CD4-positive, alpha-beta memory T cell (primary cell): ENCODE measurements around the gene SIN3A. TPM values are rescaled to one million over a fixed set of nuclear protein-coding genes. Genes with fewer than 3 reads are reported as not detected.

Experiments
- CTCF ChIA-PET: fragments of 350-600 bp; sonication (Branson Sonifier 250); formaldehyde crosslinking; loops from one replicate; lab custom pipeline; 2021; ENCODE audit warnings: inconsistent platforms; ENCODE audit not compliant: partially characterized antibody; lab: Charles Lee
- POLR2A ChIA-PET: fragments of 350-600 bp; sonication (Branson Sonifier 250); formaldehyde crosslinking; loops from one replicate; lab custom pipeline; 2021; ENCODE audit not compliant: partially characterized antibody; lab: Charles Lee
- DNase-seq, 5 donors: peaks; one replicate each; pipeline versions ENCODE4 v3.0.0 to v3.0.0-alpha.2; 2020 to 2022; ENCODE audit warnings: mixed read lengths in 1 of 5
- H3K27ac ChIP-seq: one replicate; pipeline ENCODE4 v1.7.0; 2013; ENCODE audit warnings: low read depth, low read length
- H3K27me3 ChIP-seq: 2 replicates; pipeline ENCODE4 v1.7.0; 2013; ENCODE audit warnings: mild to moderate bottlenecking, low read length, moderate library complexity; ENCODE audit not compliant: insufficient read depth
- H3K36me3 ChIP-seq: 2 replicates; pipeline ENCODE4 v1.7.0; 2013; ENCODE audit warnings: mild to moderate bottlenecking, low read length, moderate library complexity; ENCODE audit not compliant: insufficient read depth
- H3K4me1 ChIP-seq: 2 replicates; pipeline ENCODE4 v1.7.0; 2013; ENCODE audit warnings: mild to moderate bottlenecking, low read length, moderate library complexity; ENCODE audit not compliant: insufficient read depth
- H3K4me3 ChIP-seq, 2 donors: one replicate each; pipeline ENCODE4 v1.7.0; 2013; ENCODE audit warnings: low read length in 2 of 2, mild to moderate bottlenecking in 1 of 2
- H3K9me3 ChIP-seq, 2 donors: one replicate each; pipeline ENCODE4 v1.7.0; 2013; ENCODE audit warnings: low read length in 2 of 2, control low read depth in 1 of 2; ENCODE audit not compliant: control insufficient read depth in 1 of 2
- H3K27ac Mint-ChIP-seq, 7 donors: one replicate each; pipeline ENCODE4 v1.8.0; 2020 to 2021; ENCODE audit warnings: mixed read lengths in 7 of 7, mild to moderate bottlenecking in 6 of 7, inconsistent platforms in 3 of 7, moderate library complexity in 3 of 7
- H3K27me3 Mint-ChIP-seq, 2 donors: one replicate each; pipeline ENCODE4 v1.8.0; 2020 to 2021; ENCODE audit warnings: mixed read lengths in 2 of 2
- H3K36me3 Mint-ChIP-seq, 2 donors: one replicate each; pipeline ENCODE4 v1.8.0; 2020 to 2021; ENCODE audit warnings: mixed read lengths in 2 of 2, inconsistent platforms in 1 of 2, mild to moderate bottlenecking in 1 of 2
- H3K4me1 Mint-ChIP-seq, 4 donors: one replicate each; pipeline ENCODE4 v1.8.0; 2020 to 2021; ENCODE audit warnings: mixed read lengths in 4 of 4, mild to moderate bottlenecking in 1 of 4
- H3K4me3 Mint-ChIP-seq, 8 donors: one replicate each; pipeline ENCODE4 v1.8.0; 2020 to 2021; ENCODE audit warnings: mixed read lengths in 8 of 8, mild to moderate bottlenecking in 7 of 8, moderate library complexity in 6 of 8, inconsistent platforms in 3 of 8
- H3K9me3 Mint-ChIP-seq, 8 donors: one replicate each; pipeline ENCODE4 v1.8.0; 2020 to 2021; ENCODE audit warnings: mixed read lengths in 8 of 8, mild to moderate bottlenecking in 5 of 8, inconsistent platforms in 3 of 8, moderate library complexity in 1 of 8
- intact Hi-C: fragments of 100-400 bp; cut with micrococcal nuclease; formaldehyde crosslinking; loops from one replicate; pipeline ENCODE4 v1.15.1; 2023
- polyA plus RNA-seq, 2 donors: library from polyadenylated mRNA; unstranded; fragments of 300-500 nt; fragmentation: Illumina TruSeq; gene quantifications; one replicate each; pipeline ENCODE4 v1.2.3, GENCODE V29; 2021
- total RNA-seq, 2 experiments: library from RNA; stranded (reverse); gene quantifications; one replicate each; pipeline ENCODE4 v1.2.3, GENCODE V29; 2021

Gene SIN3A
- total and polyA plus RNA-seq, 4 experiments from 2014 or later: 7.0 to 134 (median 77.1) TPM

- CTCF ChIA-PET: interaction anchor here (0.6 to 5.6 kb wide), 6 partner anchors 11 to 185 kb away, joined by 3 to 62 read pairs (median 6); partner anchors contain the start of genes IMP3 and MAN2C1
- Histone ChIP-seq H3K4me1 (peaks cover 20% of the 10 kb centered on the region), H3K36me3 (no peaks in the 10 kb centered on the region), H3K9me3 (no peaks in the 10 kb centered on the region), H3K27me3 (no peaks in the 10 kb centered on the region), H3K27ac (peak overlapping the region; percentile 98), H3K4me3 (peak overlapping the region; percentile 76 to 86)
- H3K4me3 Mint-ChIP-seq: peak overlapping the region; percentile 92 to 98 (median 95)
- intact Hi-C loops: loop anchor here (1.0 to 10.0 kb wide), 2 partner anchors 87 to 1969 kb away; partner anchors contain the start of genes HMG20A, MAN2C1 and PEAK1
- peak; percentile 85 to 91 (median 86) for DNase-seq
- H3K27me3 Mint-ChIP-seq: peaks cover 0 to 2% of the 10 kb centered on the region in 2 donors
- H3K4me1 Mint-ChIP-seq: peaks cover 15 to 39% (median 21%) of the 10 kb centered on the region in 4 donors
- H3K36me3 Mint-ChIP-seq: peaks cover 0 to 17% of the 10 kb centered on the region in 2 donors
- peak overlapping the region; percentile 91 to 98 (median 95) for H3K27ac Mint-ChIP-seq
- H3K9me3 Mint-ChIP-seq: peaks cover 0 to 1% (median 0%) of the 10 kb centered on the region in 8 donors
- POLR2A ChIA-PET: interaction anchor here (0.6 to 7.2 kb wide), 29 partner anchors 9 to 841 kb away, joined by 3 to 222 read pairs (median 5); partner anchors contain the start of genes C15orf39, CLK3, IMP3 and MAN2C1
Observed at GRCh38 chr15:75455424-75455981, 4.0 kb upstream of the SIN3A start.

DNA sequence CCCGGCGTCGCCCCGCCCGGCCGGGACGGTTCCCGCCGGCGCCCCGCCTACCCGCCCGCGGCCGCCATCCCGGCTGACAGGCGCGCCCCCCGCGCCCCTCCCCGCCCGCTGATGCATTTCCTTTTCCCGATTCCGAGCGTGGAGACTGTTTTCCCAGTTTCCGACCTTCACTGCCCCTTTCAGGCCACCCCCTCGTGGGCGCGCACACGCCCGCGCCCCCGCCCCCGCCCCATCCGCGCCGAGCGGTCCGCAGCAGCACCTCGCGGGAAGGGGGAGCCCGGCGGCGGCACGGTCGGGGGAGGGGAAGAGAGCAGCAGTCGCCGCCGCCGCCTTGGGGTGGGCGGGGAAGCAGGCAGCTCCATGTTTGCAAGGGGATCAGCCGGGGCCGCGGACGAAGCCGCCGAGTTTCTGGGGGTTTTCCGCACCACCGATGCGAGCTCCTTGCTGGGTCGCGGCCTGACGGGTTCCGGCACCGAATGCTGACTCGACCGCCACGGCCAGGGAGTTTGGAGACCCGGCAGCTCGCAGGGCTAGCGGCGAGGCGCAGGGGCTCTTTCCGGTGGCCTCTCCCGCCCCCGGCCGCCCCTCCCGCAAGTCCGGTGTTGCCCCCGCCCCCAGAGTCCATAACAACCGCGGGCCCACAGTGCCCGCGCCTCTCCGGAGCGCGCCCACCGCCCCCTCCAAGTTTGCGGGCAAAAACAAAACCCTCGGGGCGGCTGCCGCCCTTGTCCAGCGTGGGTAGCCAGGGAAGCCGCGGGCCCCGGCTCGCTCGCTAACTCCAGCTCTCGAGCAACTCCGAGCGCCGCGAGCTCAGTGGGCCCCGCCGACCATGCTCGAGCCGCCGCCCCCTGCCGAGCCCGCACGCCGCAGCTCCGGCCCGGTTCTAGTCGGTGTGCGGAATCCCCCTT, 3.2 kb upstream of the SIN3A start:
- Histone ChIP-seq H3K9me3 (no peaks in the 10 kb centered on the region), H3K27ac (peak overlapping the region; percentile 98), H3K27me3 (no peaks in the 10 kb centered on the region), H3K36me3 (no peaks in the 10 kb centered on the region), H3K4me1 (peaks cover 28% of the 10 kb centered on the region), H3K4me3 (peak overlapping the region; percentile 76 to 86)
- Mint-ChIP-seq H3K4me1 (peaks cover 21 to 47% (median 28%) of the 10 kb centered on the region in 4 donors), H3K4me3 (peak overlapping the region; percentile 92 to 98 (median 95)), H3K9me3 (peaks cover 0 to 1% (median 0%) of the 10 kb centered on the region in 8 donors), H3K36me3 (peaks cover 0 to 20% of the 10 kb centered on the region in 2 donors), H3K27ac (peak overlapping the region; percentile 67 to 98 (median 93)), H3K27me3 (peaks cover 0 to 2% of the 10 kb centered on the region in 2 donors)
- intact Hi-C loops: loop anchor here (1.0 to 10.0 kb wide), 8 partner anchors 86 to 1970 kb away; partner anchors contain the start of genes ARID3B, C15orf39, COX5A and HMG20A
- CTCF ChIA-PET: interaction anchor here (0.5 to 5.6 kb wide), 10 partner anchors 9 to 185 kb away, joined by 3 to 62 read pairs (median 4); partner anchors contain the start of genes IMP3, MAN2C1 and SNUPN
- POLR2A ChIA-PET: interaction anchor here (0.6 to 7.2 kb wide), 36 partner anchors 9 to 909 kb away, joined by 3 to 222 read pairs (median 4); partner anchors contain the start of genes C15orf39, FBXO22, IMP3 and MAN2C1
- DNase-seq: peak; percentile 84 to 92 (median 86)

GRCh38 chr15:75453703-75454470, 2.4 kb upstream of the SIN3A start:
- POLR2A ChIA-PET: interaction anchor here (0.7 to 7.2 kb wide), 32 partner anchors 8 to 908 kb away, joined by 3 to 222 read pairs (median 4); partner anchors contain the start of genes FBXO22, IMP3, MAN2C1 and NEIL1
- Mint-ChIP-seq H3K9me3 (peaks cover 0 to 1% (median 0%) of the 10 kb centered on the region in 8 donors), H3K36me3 (peaks cover 0 to 20% of the 10 kb centered on the region in 2 donors)

DNA sequence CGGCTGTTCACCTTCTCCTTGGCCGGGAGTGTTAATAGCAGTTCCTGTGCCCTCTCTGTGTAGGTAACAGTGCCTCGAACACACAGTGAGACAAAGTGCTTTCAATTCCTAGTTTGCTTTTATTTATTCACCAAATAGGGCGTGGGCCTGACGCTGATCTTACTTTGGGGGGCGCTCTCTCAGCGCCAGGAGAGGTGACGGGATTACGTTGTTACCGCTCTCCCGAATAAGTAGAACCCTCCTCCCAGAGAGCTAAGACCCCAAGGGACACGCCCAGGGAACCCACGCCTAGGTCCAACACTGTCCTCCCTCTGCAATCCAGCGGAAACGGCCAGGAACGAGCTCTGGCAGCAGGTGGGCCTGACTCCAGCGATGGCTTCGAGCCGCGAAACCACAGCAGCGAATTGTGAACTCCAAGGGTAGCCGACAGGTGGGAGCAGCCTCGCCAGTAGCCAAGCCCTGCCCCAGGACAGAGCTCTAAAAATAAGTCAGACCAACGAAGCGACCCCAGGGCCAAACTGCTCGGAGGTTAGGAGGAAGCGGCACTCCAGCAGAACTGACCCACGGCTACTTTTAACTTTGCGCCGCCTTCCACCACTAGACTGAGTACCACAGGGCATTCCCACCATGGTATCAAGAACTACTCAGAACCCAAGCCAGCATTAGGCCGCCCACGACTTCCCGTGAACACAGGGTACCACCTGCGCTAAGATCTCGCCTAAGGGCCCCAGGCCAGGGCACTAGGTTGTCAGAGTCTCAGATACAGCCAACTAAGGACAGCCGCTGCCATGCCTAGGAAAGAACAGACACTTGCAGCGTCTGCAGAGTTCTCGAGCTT, 1.6 kb upstream of the SIN3A start:
- H3K4me1 Mint-ChIP-seq: peaks cover 28 to 62% (median 38%) of the 10 kb centered on the region in 4 donors

More at GRCh38 chr15:75453703-75454470, 2.4 kb upstream of the SIN3A start:
- Histone ChIP-seq H3K36me3 (no peaks in the 10 kb centered on the region), H3K27ac (peak overlapping the region; percentile 98), H3K27me3 (no peaks in the 10 kb centered on the region), H3K4me3 (peak overlapping the region; percentile 70 to 86), H3K9me3 (no peaks in the 10 kb centered on the region), H3K4me1 (peaks cover 36% of the 10 kb centered on the region)
- intact Hi-C loops: loop anchor here (1.0 to 10.0 kb wide), 7 partner anchors 102 to 1971 kb away; partner anchors contain the start of genes ARID3B, C15orf39, COX5A and HMG20A
- Mint-ChIP-seq H3K4me3 (peak overlapping the region; percentile 90 to 99 (median 97)), H3K27ac (peak overlapping the region; percentile 98 to 100 (median 99)), H3K4me1 (peaks cover 26 to 55% (median 33%) of the 10 kb centered on the region in 4 donors), H3K27me3 (peaks cover 0 to 2% of the 10 kb centered on the region in 2 donors)
- CTCF ChIA-PET: interaction anchor here (0.5 to 5.6 kb wide), 9 partner anchors 8 to 186 kb away, joined by 3 to 62 read pairs (median 3); partner anchors contain the start of genes IMP3, MAN2C1 and SNUPN
- DNase-seq: peak; percentile 98 to 100 (median 99)

DNA sequence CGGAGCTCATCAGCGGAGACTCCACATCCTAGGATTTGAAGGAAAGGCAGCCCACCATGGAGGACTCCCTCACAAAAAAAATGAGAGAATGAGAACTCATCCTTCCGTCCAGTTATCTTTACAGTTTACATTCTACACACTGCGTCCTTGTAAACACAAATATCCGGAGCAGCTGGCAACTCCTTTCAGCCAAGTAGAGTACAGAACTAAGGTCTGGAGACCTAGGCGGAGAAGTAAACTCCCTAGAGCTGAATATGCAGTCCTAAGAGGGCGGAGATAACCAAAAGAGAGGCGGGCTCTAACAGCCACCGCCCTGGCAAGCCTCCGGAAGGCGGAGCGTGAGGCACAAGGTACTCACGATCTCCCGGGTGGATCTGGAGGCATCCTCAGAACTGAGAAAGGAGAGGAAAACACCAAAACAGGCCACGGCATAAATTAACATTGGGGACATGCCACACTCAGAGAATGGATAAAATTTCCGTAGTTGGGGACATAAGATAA, 924 bp upstream of the SIN3A start:
- intact Hi-C loops: loop anchor here (5.0 to 10.0 kb wide), 6 partner anchors 100 to 1972 kb away; partner anchors contain the start of genes ARID3B, C15orf39, COX5A and HMG20A
- Histone ChIP-seq H3K36me3 (no peaks in the 10 kb centered on the region), H3K27ac (peak overlapping the region; percentile 98), H3K27me3 (no peaks in the 10 kb centered on the region), H3K4me1 (peaks cover 50% of the 10 kb centered on the region), H3K9me3 (no peaks in the 10 kb centered on the region), H3K4me3 (peak overlapping the region; percentile 70 to 86)
- H3K36me3 Mint-ChIP-seq: peaks cover 0 to 21% of the 10 kb centered on the region in 2 donors
- H3K4me3 Mint-ChIP-seq: peak overlapping the region; percentile 90 to 99 (median 97)
- POLR2A ChIA-PET: interaction anchor here (0.7 to 7.2 kb wide), 29 partner anchors 9 to 1458 kb away, joined by 3 to 222 read pairs (median 6); partner anchors contain the start of genes C15orf39, CLK3, CSK and FAM219B
- H3K27me3 Mint-ChIP-seq: peaks cover 0 to 2% of the 10 kb centered on the region in 2 donors
- H3K9me3 Mint-ChIP-seq: peaks cover 0 to 1% (median 0%) of the 10 kb centered on the region in 8 donors
- CTCF ChIA-PET: interaction anchor here (0.6 to 5.6 kb wide), 8 partner anchors 17 to 1539 kb away, joined by 3 to 62 read pairs (median 4); partner anchors contain the start of genes IMP3, MAN2C1 and SNUPN
- H3K27ac Mint-ChIP-seq: peak overlapping the region; percentile 98 to 100 (median 99)
- DNase-seq: peak; percentile 77 to 89 (median 80)
- peaks cover 31 to 66% (median 44%) of the 10 kb centered on the region in 4 donors for H3K4me1 Mint-ChIP-seq

More for the DNA sequence above, 1.6 kb upstream of the SIN3A start:
- ChIA-PET POLR2A (interaction anchor here (0.7 to 7.2 kb wide), 29 partner anchors 7 to 911 kb away, joined by 3 to 222 read pairs (median 8); partner anchors contain the start of genes CLK3, IMP3, MAN2C1 and NEIL1), CTCF (interaction anchor here (1.0 to 5.6 kb wide), 5 partner anchors 30 to 187 kb away, joined by 3 to 62 read pairs (median 3); partner anchors contain the start of genes IMP3 and MAN2C1)
- no peaks in the 10 kb centered on the region for H3K36me3 ChIP-seq
- Mint-ChIP-seq H3K36me3 (peaks cover 0 to 20% of the 10 kb centered on the region in 2 donors), H3K4me3 (peak overlapping the region; percentile 90 to 99 (median 97)), H3K9me3 (peaks cover 0 to 1% (median 0%) of the 10 kb centered on the region in 8 donors), H3K27me3 (peaks cover 0 to 2% of the 10 kb centered on the region in 2 donors), H3K27ac (peak overlapping the region; percentile 98 to 100 (median 99))
- peak overlapping the region; percentile 70 to 86 for H3K4me3 ChIP-seq
- intact Hi-C loops: loop anchor here (5.0 to 10.0 kb wide), 6 partner anchors 101 to 1972 kb away; partner anchors contain the start of genes ARID3B, C15orf39, COX5A and HMG20A
- no peaks in the 10 kb centered on the region for H3K9me3 ChIP-seq
- peak overlapping the region; percentile 98 for H3K27ac ChIP-seq
- DNase-seq: peak in 4 of 5 donors; percentile 22 to 60 (median 26)
- H3K4me1 ChIP-seq: peaks cover 43% of the 10 kb centered on the region
- no peaks in the 10 kb centered on the region for H3K27me3 ChIP-seq
